ENCODE results near the gene CACNG1.

DNA sequence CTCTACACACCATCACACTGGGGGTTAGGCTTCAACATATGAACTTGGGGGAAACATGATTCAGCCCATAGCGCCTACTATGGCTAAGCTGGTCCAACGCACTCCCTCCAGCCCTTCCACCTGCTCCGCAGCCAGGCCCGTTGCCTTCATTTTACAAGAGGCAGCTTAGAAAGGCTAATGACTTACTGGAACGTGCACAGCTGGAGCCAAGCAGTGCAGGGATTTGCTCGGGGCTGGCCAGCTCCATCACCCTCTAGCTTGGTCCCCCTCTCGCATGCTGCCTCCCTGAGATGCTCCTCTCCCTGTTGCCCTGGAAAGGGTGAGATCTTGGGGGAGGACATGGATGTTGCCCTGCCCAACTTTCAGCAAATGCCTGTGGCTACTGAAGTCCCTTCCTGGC lies 2.8 kb upstream of the CACNG1 start:
- TF ChIP-seq CTCF (IDR thresholded peaks at IDR 0.05) (no peak), POLR2A (IDR thresholded peaks at IDR 0.05) (no peak)
